Liver (tissue), 9 donors: ENCODE data around the gene ALDH1L1. TPM values are rescaled to one million over a fixed set of nuclear protein-coding genes. Genes with fewer than 3 reads are reported as not detected.
A peak's percentile ranks its signal among the peaks of the same experiment; 100 is the strongest.

Experiments
- DNase-seq: peaks from one replicate; pipeline ENCODE4 v3.0.0-alpha.2; 2017; ENCODE audit warnings: low spot score
- H3K27ac ChIP-seq, 2 donors: one replicate each; pipeline ENCODE4 v1.7.0; 2013; ENCODE audit warnings: inconsistent platforms in 2 of 2, low read length in 2 of 2, control low read depth in 1 of 2, low read depth in 1 of 2, mild to moderate bottlenecking in 1 of 2
- H3K27me3 ChIP-seq, 4 donors: one replicate each; pipeline versions ENCODE4 v1.6.1 to v1.7.0; 2013; ENCODE audit warnings: low read length in 3 of 4, inconsistent platforms in 1 of 4, mild to moderate bottlenecking in 1 of 4, moderate library complexity in 1 of 4; ENCODE audit not compliant: control insufficient read depth in 4 of 4, insufficient read depth in 4 of 4
- H3K36me3 ChIP-seq, 4 donors: one replicate each; pipeline versions ENCODE4 v1.6.1 to v1.7.0; 2013; ENCODE audit warnings: low read length in 3 of 4, mild to moderate bottlenecking in 3 of 4, low read depth in 1 of 4, moderate library complexity in 1 of 4; ENCODE audit not compliant: control insufficient read depth in 4 of 4, insufficient read depth in 3 of 4
- H3K4me1 ChIP-seq, 4 donors: one replicate each; pipeline versions ENCODE4 v1.6.1 to v1.7.0; 2013; ENCODE audit warnings: low read length in 3 of 4, mild to moderate bottlenecking in 3 of 4, moderate library complexity in 1 of 4; ENCODE audit not compliant: control insufficient read depth in 4 of 4, insufficient read depth in 4 of 4
- H3K4me3 ChIP-seq, 3 donors: one replicate each; pipeline versions ENCODE4 v1.6.1 to v1.7.0; 2013; ENCODE audit warnings: low read length in 3 of 3, control low read depth in 1 of 3, low read depth in 1 of 3, mild to moderate bottlenecking in 1 of 3
- H3K9ac ChIP-seq, 2 donors: one replicate each; pipeline ENCODE4 v1.7.0; 2013; ENCODE audit warnings: low read length in 2 of 2, mild to moderate bottlenecking in 2 of 2, moderate library complexity in 2 of 2, control low read depth in 1 of 2, low read depth in 1 of 2
- H3K9me3 ChIP-seq, 4 donors: one replicate each; pipeline versions ENCODE4 v1.6.1 to v1.7.0; 2013; ENCODE audit warnings: low read length in 3 of 4; ENCODE audit not compliant: control insufficient read depth in 4 of 4
- EGR1 ChIP-seq, 2 donors: IDR thresholded peaks; 2 replicates each; pipeline ENCODE4 v1.6.1; 2016 to 2018; ENCODE audit warnings: antibody characterized with exemption in 2 of 2, low read depth in 2 of 2
- FOXA1 ChIP-seq: IDR thresholded peaks from 2 replicates; pipeline ENCODE4 v1.6.1; 2016; ENCODE audit warnings: antibody characterized with exemption
- FOXA2 ChIP-seq: IDR thresholded peaks from 2 replicates; pipeline ENCODE4 v1.6.1; 2016; ENCODE audit warnings: antibody characterized with exemption
- GABPA ChIP-seq, 2 donors: IDR thresholded peaks in 1 of 2; conservative IDR thresholded peaks in 1 of 2; 2 replicates each; pipeline ENCODE4 v1.6.1; 2016; ENCODE audit warnings: antibody characterized with exemption in 2 of 2, mild to moderate bottlenecking in 1 of 2, moderate library complexity in 1 of 2
- HNF4A ChIP-seq, 2 donors: conservative IDR thresholded peaks; 2 replicates each; pipeline ENCODE4 v1.6.1; 2016; ENCODE audit warnings: antibody characterized with exemption in 2 of 2, mild to moderate bottlenecking in 2 of 2
- HNF4G ChIP-seq: IDR thresholded peaks from 2 replicates; pipeline ENCODE4 v1.6.1; 2016; ENCODE audit warnings: antibody characterized with exemption
- JUND ChIP-seq, 2 donors: IDR thresholded peaks; 2 replicates each; pipeline ENCODE4 v1.6.1; 2016; ENCODE audit warnings: antibody characterized with exemption in 2 of 2
- MAX ChIP-seq: IDR thresholded peaks from 2 replicates; pipeline ENCODE4 v1.6.1; 2016; ENCODE audit warnings: antibody characterized with exemption
- NR2F2 ChIP-seq: IDR thresholded peaks from 2 replicates; pipeline ENCODE4 v1.6.1; 2016; ENCODE audit warnings: antibody characterized with exemption
- RAD21 ChIP-seq, 2 donors: IDR thresholded peaks; 2 replicates each; pipeline ENCODE4 v1.6.1; 2016; ENCODE audit warnings: antibody characterized with exemption in 2 of 2, mild to moderate bottlenecking in 2 of 2
- REST ChIP-seq: IDR thresholded peaks from 2 replicates; pipeline ENCODE4 v1.6.1; 2016; ENCODE audit warnings: antibody characterized with exemption, mild to moderate bottlenecking
- RXRA ChIP-seq, 2 donors: IDR thresholded peaks; 2 replicates each; pipeline ENCODE4 v1.6.1; 2017 to 2018; ENCODE audit warnings: antibody characterized with exemption in 2 of 2, mild to moderate bottlenecking in 1 of 2
- SP1 ChIP-seq: IDR thresholded peaks from 2 replicates; pipeline ENCODE4 v1.6.1; 2018; ENCODE audit warnings: antibody characterized with exemption, mild to moderate bottlenecking
- TAF1 ChIP-seq: conservative IDR thresholded peaks from 2 replicates; pipeline ENCODE4 v1.6.1; 2016; ENCODE audit warnings: antibody characterized with exemption, mild to moderate bottlenecking
- YY1 ChIP-seq: IDR thresholded peaks from 2 replicates; pipeline ENCODE4 v1.6.1; 2016; ENCODE audit warnings: antibody characterized with exemption, mild to moderate bottlenecking
- WGBS: extraction: QIAGEN DNeasy Blood & Tissue Kit; methylation state at CpG from one replicate; pipeline ENCODE4 v1.1.7; 2013; 5-methylcytosine and 5-hydroxymethylcytosine counted together
- polyA plus RNA-seq, 2 donors: library from polyadenylated mRNA; stranded (reverse) in 1 of 2; unstranded in 1 of 2; fragments of 200-250 nt in 1 of 2; fragments of >200 nt in 1 of 2; fragmentation: Nextera tagmentation in 1 of 2; extraction: Ambion mirVana in 1 of 2; gene quantifications; one replicate each; pipeline versions ENCODE4 v1.2.1 to v1.2.3, GENCODE V29; 2013 to 2015
- total RNA-seq, 2 donors: library from RNA; depleted of rRNA; stranded (reverse); fragments of >200 nt; gene quantifications; one replicate each; pipeline ENCODE4 v1.2.3, GENCODE V29; 2014
- TF ChIP-seq, protein P1 (sequence below): IDR thresholded peaks from 2 replicates; pipeline ENCODE4 v1.6.1; 2016; ENCODE audit warnings: antibody characterized with exemption
- TF ChIP-seq, protein P2 (sequence below): IDR thresholded peaks from 2 replicates; pipeline ENCODE4 v1.6.1; 2016; ENCODE audit warnings: antibody characterized with exemption
- TF ChIP-seq, protein P3 (sequence below): fragments of 150-350 bp; IDR thresholded peaks from 2 replicates; pipeline ENCODE4 v1.5.1; 2017; ENCODE audit warnings: improper control_type of control experiment, low read depth, low read length; ENCODE audit not compliant: missing input control
- donor health status: healthy.
- donor health status: healthy.
- donor health status: healthy.
- donor health status: healthy.
- donor health status: healthy.

The ALDH1L1 gene
- total and polyA plus RNA-seq, 4 donors, result 46.7 to 234 (median 147) TPM

DNA sequence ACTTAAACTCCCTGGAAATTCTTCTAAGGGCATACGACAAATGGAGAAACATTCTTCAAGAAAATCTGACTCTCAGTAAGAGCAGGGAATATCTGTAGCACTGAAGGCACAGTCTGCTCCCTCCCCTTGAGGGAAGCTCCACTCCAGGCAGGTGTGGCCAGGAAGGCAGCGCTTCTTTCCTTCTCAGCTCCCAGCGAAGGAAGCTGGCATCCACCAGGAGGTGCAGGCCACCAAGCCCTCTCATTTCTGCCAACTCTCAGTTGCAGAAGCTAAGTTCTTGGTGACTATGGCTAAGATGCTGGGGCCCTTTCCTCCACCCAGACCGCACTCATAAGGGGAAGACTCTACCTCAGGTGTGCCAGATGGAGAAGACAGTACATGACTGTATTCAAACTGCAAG is 58.8 kb downstream of the ALDH1L1 start:
- Histone ChIP-seq H3K27ac (no peak overlapping the region), H3K36me3 (peaks cover 6 to 55% (median 44%) of the 10 kb centered on the region in 4 donors), H3K9me3 (no peaks in the 10 kb centered on the region), H3K27me3 (no peaks in the 10 kb centered on the region), H3K9ac (no peak overlapping the region), H3K4me3 (no peak overlapping the region), H3K4me1 (no peaks in the 10 kb centered on the region)
- peak; percentile 16 for DNase-seq
- WGBS, result 94% methylated on average over 4 of the region's 4 CpGs
- TF ChIP-seq HNF4G (no peak), YY1 (no peak), SP1 (no peak), TAF1 (no peak), HNF4A (conservative IDR thresholded peaks at IDR 0.05) (no peak), NR2F2 (no peak), RXRA (IDR thresholded peaks at IDR 0.05) (no peak), RAD21 (IDR thresholded peaks at IDR 0.05) (no peak), JUND (IDR thresholded peaks at IDR 0.05) (no peak), MAX (no peak), REST (no peak), FOXA2 (no peak), FOXA1 (no peak)
- TF ChIP-seq, protein P1, sequence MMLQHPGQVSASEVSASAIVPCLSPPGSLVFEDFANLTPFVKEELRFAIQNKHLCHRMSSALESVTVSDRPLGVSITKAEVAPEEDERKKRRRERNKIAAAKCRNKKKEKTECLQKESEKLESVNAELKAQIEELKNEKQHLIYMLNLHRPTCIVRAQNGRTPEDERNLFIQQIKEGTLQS, result no peak
- TF ChIP-seq, protein P2, sequence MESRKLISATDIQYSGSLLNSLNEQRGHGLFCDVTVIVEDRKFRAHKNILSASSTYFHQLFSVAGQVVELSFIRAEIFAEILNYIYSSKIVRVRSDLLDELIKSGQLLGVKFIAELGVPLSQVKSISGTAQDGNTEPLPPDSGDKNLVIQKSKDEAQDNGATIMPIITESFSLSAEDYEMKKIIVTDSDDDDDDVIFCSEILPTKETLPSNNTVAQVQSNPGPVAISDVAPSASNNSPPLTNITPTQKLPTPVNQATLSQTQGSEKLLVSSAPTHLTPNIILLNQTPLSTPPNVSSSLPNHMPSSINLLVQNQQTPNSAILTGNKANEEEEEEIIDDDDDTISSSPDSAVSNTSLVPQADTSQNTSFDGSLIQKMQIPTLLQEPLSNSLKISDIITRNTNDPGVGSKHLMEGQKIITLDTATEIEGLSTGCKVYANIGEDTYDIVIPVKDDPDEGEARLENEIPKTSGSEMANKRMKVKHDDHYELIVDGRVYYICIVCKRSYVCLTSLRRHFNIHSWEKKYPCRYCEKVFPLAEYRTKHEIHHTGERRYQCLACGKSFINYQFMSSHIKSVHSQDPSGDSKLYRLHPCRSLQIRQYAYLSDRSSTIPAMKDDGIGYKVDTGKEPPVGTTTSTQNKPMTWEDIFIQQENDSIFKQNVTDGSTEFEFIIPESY, result no peak
- TF ChIP-seq, protein P3, sequence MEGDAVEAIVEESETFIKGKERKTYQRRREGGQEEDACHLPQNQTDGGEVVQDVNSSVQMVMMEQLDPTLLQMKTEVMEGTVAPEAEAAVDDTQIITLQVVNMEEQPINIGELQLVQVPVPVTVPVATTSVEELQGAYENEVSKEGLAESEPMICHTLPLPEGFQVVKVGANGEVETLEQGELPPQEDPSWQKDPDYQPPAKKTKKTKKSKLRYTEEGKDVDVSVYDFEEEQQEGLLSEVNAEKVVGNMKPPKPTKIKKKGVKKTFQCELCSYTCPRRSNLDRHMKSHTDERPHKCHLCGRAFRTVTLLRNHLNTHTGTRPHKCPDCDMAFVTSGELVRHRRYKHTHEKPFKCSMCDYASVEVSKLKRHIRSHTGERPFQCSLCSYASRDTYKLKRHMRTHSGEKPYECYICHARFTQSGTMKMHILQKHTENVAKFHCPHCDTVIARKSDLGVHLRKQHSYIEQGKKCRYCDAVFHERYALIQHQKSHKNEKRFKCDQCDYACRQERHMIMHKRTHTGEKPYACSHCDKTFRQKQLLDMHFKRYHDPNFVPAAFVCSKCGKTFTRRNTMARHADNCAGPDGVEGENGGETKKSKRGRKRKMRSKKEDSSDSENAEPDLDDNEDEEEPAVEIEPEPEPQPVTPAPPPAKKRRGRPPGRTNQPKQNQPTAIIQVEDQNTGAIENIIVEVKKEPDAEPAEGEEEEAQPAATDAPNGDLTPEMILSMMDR, result no peak

DNA sequence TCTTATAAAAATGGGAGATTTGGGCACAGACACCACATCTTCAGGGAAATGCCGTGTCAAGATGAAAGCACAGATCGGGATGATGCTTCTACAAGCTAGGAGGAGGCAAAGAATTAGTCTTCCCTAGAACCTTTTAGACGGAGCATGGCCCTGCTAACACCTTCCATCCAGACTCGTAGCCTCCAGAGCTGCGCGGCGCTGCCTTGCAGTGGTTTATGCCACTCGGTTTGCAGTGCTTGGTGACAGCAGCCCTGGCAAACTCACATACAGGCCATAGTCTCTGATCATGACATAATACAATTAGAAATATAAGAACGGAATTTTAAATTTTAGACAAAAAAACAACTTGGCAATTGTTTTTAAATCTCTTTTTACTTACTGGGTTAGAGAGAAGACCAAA is 59.3 kb downstream of the ALDH1L1 start:
- H3K27me3 ChIP-seq, result no peaks in the 10 kb centered on the region
- no peak for DNase-seq
- H3K27ac ChIP-seq, result no peak overlapping the region
- H3K9ac ChIP-seq, result no peak overlapping the region
- H3K9me3 ChIP-seq, result no peaks in the 10 kb centered on the region
- peaks cover 8 to 57% (median 47%) of the 10 kb centered on the region in 4 donors for H3K36me3 ChIP-seq
- H3K4me1 ChIP-seq, result no peaks in the 10 kb centered on the region
- no peak overlapping the region for H3K4me3 ChIP-seq
- 93% methylated on average over 9 of the region's 9 CpGs for WGBS
- TF ChIP-seq FOXA2 (no peak), RXRA (IDR thresholded peaks at IDR 0.05) (no peak), EGR1 (IDR thresholded peaks at IDR 0.05; ENCODE audit: low read depth in 2 of 2) (no peak), GABPA (IDR thresholded peaks at IDR 0.05 in 1 of 2, conservative IDR thresholded peaks at IDR 0.05 in 1 of 2) (no peak), YY1 (no peak), MAX (no peak), NR2F2 (no peak), RAD21 (IDR thresholded peaks at IDR 0.05) (no peak), HNF4A (conservative IDR thresholded peaks at IDR 0.05) (no peak), SP1 (no peak), TAF1 (no peak), JUND (IDR thresholded peaks at IDR 0.05) (no peak)
- TF ChIP-seq, protein P2, result no peak
- TF ChIP-seq, protein P1, result no peak
